Measurements from ENCODE around the gene ECM2. TPM values are rescaled to one million over a fixed set of nuclear protein-coding genes. Genes with fewer than 3 reads are reported as not detected.
A peak's percentile ranks its signal among the peaks of the same experiment; 100 is the strongest.
"Not testable (repeated sequence)": the region's sequence is repeated elsewhere in the genome, so short reads cannot be mapped to it uniquely, and the experiment has no call there.

The ECM2 gene
- 0.03 TPM for polyA plus RNA-seq (2013)

DNA sequence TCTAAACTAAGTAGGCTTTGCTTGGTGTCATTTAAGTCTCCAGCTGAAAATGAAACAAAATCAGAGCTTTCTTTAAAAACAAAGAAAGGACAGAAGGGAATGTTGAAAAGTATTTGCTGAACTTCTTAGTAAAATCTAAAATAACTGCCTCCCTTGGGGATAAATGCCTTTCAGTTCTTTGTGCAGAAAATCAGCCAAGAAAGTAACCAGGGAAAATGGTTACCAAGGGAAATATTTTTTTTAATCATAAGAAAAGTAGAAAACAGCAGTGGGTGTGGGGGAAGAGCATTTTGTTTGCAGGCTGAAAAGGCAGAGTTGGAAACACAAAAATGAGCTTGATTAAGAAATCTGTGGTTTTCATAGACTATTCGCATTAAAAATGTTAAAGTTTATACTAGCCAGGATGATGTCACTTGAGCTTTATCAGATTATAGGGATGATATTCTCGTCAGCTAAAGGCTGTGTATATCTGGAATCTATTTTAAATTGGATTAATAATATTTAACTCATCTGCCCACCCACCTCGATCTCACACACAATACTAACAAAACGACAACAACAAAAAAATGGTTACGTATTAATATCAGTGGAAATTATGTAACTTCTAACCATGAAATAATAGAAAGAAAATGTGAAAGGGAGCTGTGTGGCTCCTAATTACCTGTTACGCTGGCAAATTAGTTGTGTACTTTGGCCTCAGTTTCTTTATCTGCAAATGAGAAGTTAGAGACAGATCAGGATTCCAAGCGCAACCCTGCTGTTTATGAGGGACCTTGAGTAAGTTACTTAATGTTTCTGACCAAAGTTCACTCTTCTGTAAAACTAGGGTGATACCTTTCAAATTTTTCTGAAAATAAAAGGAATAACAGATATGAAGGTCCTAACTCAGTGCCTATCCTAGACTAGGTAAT, at the start of gene ECM2:
Gene ECM2, minus strand, starts transcription at position 51 of the 911 bp plus-strand sequence. CDS start 13,124 bp downstream, outside the sequence.
- 100% methylated on average over 2 of the region's 7 CpGs for WGBS (ENCODE audit: insufficient coverage)
- H3K36me3 ChIP-seq (ENCODE audit: control insufficient read depth in 4 of 4, insufficient read depth in 4 of 4, low read length in 3 of 4), result no peaks in the 10 kb centered on the region
- ChIA-PET CTCF (interaction anchor here (0.6 to 1.5 kb wide), 2 partner anchors 10 to 52 kb away, joined by 3 read pairs; no protein-coding TSS in a partner anchor), POLR2A (no interaction called here)
- no peaks in the 10 kb centered on the region for H3K27me3 ChIP-seq (replicated peaks in 2 of 5; ENCODE audit: control insufficient read depth in 4 of 5, insufficient read depth in 5 of 5, low read length in 4 of 5)
- no peak within 1 kb of the TSS for H3K4me3 ChIP-seq (ENCODE audit: control insufficient read depth in 1 of 7, extremely low read depth in 1 of 7, insufficient read depth in 4 of 7, low read depth in 2 of 7, low read length in 6 of 7)
- peaks cover 0 to 4% (median 0%) of the 10 kb centered on the region in 5 experiments for H3K9me3 ChIP-seq (ENCODE audit: control extremely low read depth in 1 of 5, control insufficient read depth in 4 of 5, insufficient read depth in 2 of 5, low read depth in 1 of 5, low read length in 4 of 5)
- H3K27ac ChIP-seq (ENCODE audit: insufficient read depth in 1 of 2, low read depth in 1 of 2, low read length in 2 of 2, poor library complexity in 1 of 2, severe bottlenecking in 2 of 2), result no peak within 1 kb of the TSS
- peaks cover 0 to 17% (median 4%) of the 10 kb centered on the region in 4 experiments for H3K4me1 ChIP-seq (ENCODE audit: control extremely low read depth in 1 of 4, control insufficient read depth in 4 of 4, insufficient read depth in 4 of 4, low read length in 3 of 4)
- no peak for DNase-seq

DNA sequence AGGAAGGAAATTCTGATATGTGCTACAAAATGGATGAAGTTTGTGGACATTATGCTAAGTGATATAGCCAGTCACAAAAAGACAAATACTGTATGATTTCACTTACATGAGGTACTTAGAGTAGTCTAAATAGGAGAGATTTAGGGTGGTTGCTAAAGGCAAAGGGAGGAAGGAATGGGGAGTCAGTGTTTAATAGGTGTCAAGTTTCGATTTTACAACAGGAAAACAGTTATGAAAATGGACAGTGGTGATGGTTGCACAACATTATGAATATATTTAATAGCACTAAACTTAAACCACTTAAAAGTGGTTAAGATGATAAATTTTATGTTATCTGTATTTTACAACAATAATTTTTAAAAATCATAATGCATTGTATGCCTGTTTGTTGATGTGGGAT, 40.4 kb upstream of the ECM2 start:
- no CpG with 5 or more reads among the region's 1 CpG for WGBS (ENCODE audit: insufficient coverage)
- H3K4me3 ChIP-seq (ENCODE audit: control insufficient read depth in 1 of 7, extremely low read depth in 1 of 7, insufficient read depth in 4 of 7, low read depth in 2 of 7, low read length in 6 of 7), result no peak overlapping the region
- H3K36me3 ChIP-seq (ENCODE audit: control insufficient read depth in 4 of 4, insufficient read depth in 4 of 4, low read length in 3 of 4), result no peaks in the 10 kb centered on the region
- H3K9me3 ChIP-seq (ENCODE audit: control extremely low read depth in 1 of 5, control insufficient read depth in 4 of 5, insufficient read depth in 2 of 5, low read depth in 1 of 5, low read length in 4 of 5), result peaks cover 0 to 5% (median 3%) of the 10 kb centered on the region in 5 experiments
- no peak overlapping the region for H3K27ac ChIP-seq (ENCODE audit: insufficient read depth in 1 of 2, low read depth in 1 of 2, low read length in 2 of 2, poor library complexity in 1 of 2, severe bottlenecking in 2 of 2)
- POLR2A ChIA-PET, result no interaction called here
- H3K4me1 ChIP-seq (ENCODE audit: control extremely low read depth in 1 of 4, control insufficient read depth in 4 of 4, insufficient read depth in 4 of 4, low read length in 3 of 4), result no peaks in the 10 kb centered on the region
- no peak for DNase-seq
- CTCF ChIA-PET, result no interaction called here
- H3K27me3 ChIP-seq (replicated peaks in 2 of 5; ENCODE audit: control insufficient read depth in 4 of 5, insufficient read depth in 5 of 5, low read length in 4 of 5), result no peaks in the 10 kb centered on the region

DNA sequence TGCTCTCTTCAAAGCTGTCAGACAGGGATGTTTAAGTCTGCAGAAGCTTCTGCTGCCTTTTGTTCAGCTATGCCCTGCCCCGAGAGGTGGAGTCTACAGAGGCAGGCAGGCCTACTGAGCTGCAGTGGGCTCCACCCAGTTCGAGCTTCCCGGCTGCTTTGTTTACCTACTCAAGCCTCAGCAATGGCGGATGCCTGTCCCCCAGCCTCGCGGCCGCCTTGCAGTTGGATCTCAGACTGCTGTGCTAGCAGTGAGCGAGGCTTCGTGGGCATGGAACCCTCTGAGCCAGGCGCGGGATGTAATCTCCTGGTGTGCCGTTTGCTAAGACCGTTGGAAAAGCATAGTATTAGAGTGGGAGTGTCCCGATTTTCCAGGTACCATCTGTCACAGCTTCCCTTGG, 37.8 kb upstream of the ECM2 start:
- H3K36me3 ChIP-seq (ENCODE audit: control insufficient read depth in 4 of 4, insufficient read depth in 4 of 4, low read length in 3 of 4); DNase-seq; H3K27me3 ChIP-seq (replicated peaks in 2 of 5; ENCODE audit: control insufficient read depth in 4 of 5, insufficient read depth in 5 of 5, low read length in 4 of 5); H3K4me3 ChIP-seq (ENCODE audit: control insufficient read depth in 1 of 7, extremely low read depth in 1 of 7, insufficient read depth in 4 of 7, low read depth in 2 of 7, low read length in 6 of 7); CTCF ChIA-PET; H3K9me3 ChIP-seq (ENCODE audit: control extremely low read depth in 1 of 5, control insufficient read depth in 4 of 5, insufficient read depth in 2 of 5, low read depth in 1 of 5, low read length in 4 of 5); H3K27ac ChIP-seq (ENCODE audit: insufficient read depth in 1 of 2, low read depth in 1 of 2, low read length in 2 of 2, poor library complexity in 1 of 2, severe bottlenecking in 2 of 2); H3K4me1 ChIP-seq (ENCODE audit: control extremely low read depth in 1 of 4, control insufficient read depth in 4 of 4, insufficient read depth in 4 of 4, low read length in 3 of 4); POLR2A ChIA-PET: not testable (repeated sequence)
- 99% methylated on average over 10 of the region's 14 CpGs for WGBS (ENCODE audit: insufficient coverage)

DNA sequence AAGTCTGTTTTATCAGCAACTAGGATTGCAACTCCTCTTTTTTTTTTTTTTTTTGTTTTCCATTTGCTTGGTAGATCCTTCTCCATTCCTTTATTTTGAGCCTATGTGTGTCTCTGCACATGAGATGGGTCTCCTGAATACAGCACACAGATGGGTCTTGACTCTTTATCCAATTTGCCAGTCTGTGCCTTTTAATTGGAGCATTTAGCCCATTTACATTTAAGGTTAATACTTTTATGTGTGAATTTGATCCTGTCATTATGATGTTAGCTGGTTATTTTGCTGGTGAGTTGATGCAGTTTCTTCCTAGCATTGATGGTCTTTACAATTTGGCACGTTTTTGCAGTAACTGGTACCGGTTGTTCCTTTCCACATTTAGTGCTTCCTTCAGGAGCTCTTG, 36.1 kb upstream of the ECM2 start:
- H3K27me3 ChIP-seq (replicated peaks in 2 of 5; ENCODE audit: control insufficient read depth in 4 of 5, insufficient read depth in 5 of 5, low read length in 4 of 5); H3K9me3 ChIP-seq (ENCODE audit: control extremely low read depth in 1 of 5, control insufficient read depth in 4 of 5, insufficient read depth in 2 of 5, low read depth in 1 of 5, low read length in 4 of 5); H3K4me3 ChIP-seq (ENCODE audit: control insufficient read depth in 1 of 7, extremely low read depth in 1 of 7, insufficient read depth in 4 of 7, low read depth in 2 of 7, low read length in 6 of 7); H3K36me3 ChIP-seq (ENCODE audit: control insufficient read depth in 4 of 4, insufficient read depth in 4 of 4, low read length in 3 of 4); H3K4me1 ChIP-seq (ENCODE audit: control extremely low read depth in 1 of 4, control insufficient read depth in 4 of 4, insufficient read depth in 4 of 4, low read length in 3 of 4); DNase-seq; POLR2A ChIA-PET; CTCF ChIA-PET; H3K27ac ChIP-seq (ENCODE audit: insufficient read depth in 1 of 2, low read depth in 1 of 2, low read length in 2 of 2, poor library complexity in 1 of 2, severe bottlenecking in 2 of 2): not testable (repeated sequence)
- WGBS (ENCODE audit: insufficient coverage), result no CpG with 5 or more reads among the region's 2 CpGs

DNA sequence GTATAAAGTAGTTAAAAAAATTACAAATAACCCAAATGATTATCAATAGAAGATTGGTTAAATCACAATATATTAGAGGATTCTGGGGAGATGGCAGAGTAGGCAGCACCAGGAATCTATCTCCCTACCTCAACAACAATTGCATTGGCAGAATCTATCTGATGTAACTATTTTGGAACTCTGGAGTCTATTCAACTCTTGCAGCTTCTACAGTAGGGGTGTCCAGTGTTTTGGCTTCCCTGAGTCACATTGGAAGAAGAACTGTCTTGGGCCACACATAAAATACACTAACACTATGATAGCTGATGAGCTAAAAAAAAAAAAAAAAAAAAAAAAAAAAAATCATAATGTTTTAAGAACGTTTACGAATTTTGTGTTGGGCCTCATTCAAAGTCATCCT, 29.2 kb upstream of the ECM2 start:
- WGBS (ENCODE audit: insufficient coverage), result no CpG with 5 or more reads among the region's 2 CpGs

DNA sequence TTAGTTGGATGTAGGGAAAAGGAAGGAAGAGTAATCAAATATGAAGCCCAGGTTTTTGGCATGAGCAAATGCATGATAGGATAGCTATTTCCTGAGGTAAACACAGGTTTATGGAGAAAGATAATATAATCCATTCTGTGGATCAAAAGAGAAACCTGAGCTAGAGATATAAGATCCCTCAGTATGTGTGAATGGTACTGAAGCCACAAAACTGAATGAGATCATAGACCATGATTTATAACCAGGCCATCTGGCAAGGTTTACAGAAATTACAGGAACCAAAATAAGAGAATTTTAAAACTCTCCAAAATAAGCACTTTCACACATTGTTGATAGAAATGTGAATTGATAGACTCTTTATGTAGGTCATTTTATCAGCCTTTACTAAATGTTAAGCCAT, 28.7 kb upstream of the ECM2 start:
- DNase-seq, result peak; percentile 49 to 88 (median 81)
- POLR2A ChIA-PET, result no interaction called here
- Histone ChIP-seq H3K27ac (ENCODE audit: insufficient read depth in 1 of 2, low read depth in 1 of 2, low read length in 2 of 2, poor library complexity in 1 of 2, severe bottlenecking in 2 of 2) (no peak overlapping the region), H3K36me3 (ENCODE audit: control insufficient read depth in 4 of 4, insufficient read depth in 4 of 4, low read length in 3 of 4) (no peaks in the 10 kb centered on the region), H3K4me3 (ENCODE audit: control insufficient read depth in 1 of 7, extremely low read depth in 1 of 7, insufficient read depth in 4 of 7, low read depth in 2 of 7, low read length in 6 of 7) (peak overlapping the region in 1 of 7 experiments; percentile 3), H3K4me1 (ENCODE audit: control extremely low read depth in 1 of 4, control insufficient read depth in 4 of 4, insufficient read depth in 4 of 4, low read length in 3 of 4) (peaks cover 0 to 29% (median 6%) of the 10 kb centered on the region in 4 experiments), H3K9me3 (ENCODE audit: control extremely low read depth in 1 of 5, control insufficient read depth in 4 of 5, insufficient read depth in 2 of 5, low read depth in 1 of 5, low read length in 4 of 5) (peaks cover 0 to 8% (median 3%) of the 10 kb centered on the region in 5 experiments), H3K27me3 (replicated peaks in 2 of 5; ENCODE audit: control insufficient read depth in 4 of 5, insufficient read depth in 5 of 5, low read length in 4 of 5) (no peaks in the 10 kb centered on the region)
- CTCF ChIA-PET, result no interaction called here

More for the DNA sequence above, 29.2 kb upstream of the ECM2 start:
- DNase-seq, result peak in 1 of 3 donors; percentile 11
- POLR2A ChIA-PET, result no interaction called here
- H3K4me3 ChIP-seq (ENCODE audit: control insufficient read depth in 1 of 7, extremely low read depth in 1 of 7, insufficient read depth in 4 of 7, low read depth in 2 of 7, low read length in 6 of 7), result no peak overlapping the region
- H3K27me3 ChIP-seq (replicated peaks in 2 of 5; ENCODE audit: control insufficient read depth in 4 of 5, insufficient read depth in 5 of 5, low read length in 4 of 5), result no peaks in the 10 kb centered on the region
- no peaks in the 10 kb centered on the region for H3K36me3 ChIP-seq (ENCODE audit: control insufficient read depth in 4 of 4, insufficient read depth in 4 of 4, low read length in 3 of 4)
- CTCF ChIA-PET, result no interaction called here
- H3K27ac ChIP-seq (ENCODE audit: insufficient read depth in 1 of 2, low read depth in 1 of 2, low read length in 2 of 2, poor library complexity in 1 of 2, severe bottlenecking in 2 of 2), result no peak overlapping the region
- H3K9me3 ChIP-seq (ENCODE audit: control extremely low read depth in 1 of 5, control insufficient read depth in 4 of 5, insufficient read depth in 2 of 5, low read depth in 1 of 5, low read length in 4 of 5), result peaks cover 0 to 8% (median 3%) of the 10 kb centered on the region in 5 experiments
- H3K4me1 ChIP-seq (ENCODE audit: control extremely low read depth in 1 of 4, control insufficient read depth in 4 of 4, insufficient read depth in 4 of 4, low read length in 3 of 4), result peaks cover 0 to 29% (median 6%) of the 10 kb centered on the region in 4 experiments

Data from common myeloid progenitor, CD34-positive (primary cell).